Trophoblast cell (in vitro differentiated cells and primary cell): ENCODE results near the gene SPOUT1.
"Not testable (repeated sequence)": the region's sequence is repeated elsewhere in the genome, so short reads cannot be mapped to it uniquely, and the experiment has no call there.

ENCODE experiments used
- DNase-seq, 2 donors: peaks; one replicate each; pipeline ENCODE4 v3.0.0-alpha.2; 2016
- H2AFZ ChIP-seq: 2 replicates; pipeline ENCODE4 v1.6.1; 2013; ENCODE audit warnings: low read length, moderate library complexity, mild to moderate bottlenecking; ENCODE audit not compliant: insufficient read depth, poor library complexity
- H2AK5ac ChIP-seq: 2 replicates; pipeline ENCODE4 v1.6.1; 2013; ENCODE audit warnings: mild to moderate bottlenecking, low read length
- H2BK120ac ChIP-seq: 2 replicates; pipeline ENCODE4 v1.6.1; 2013; ENCODE audit warnings: low read length, mild to moderate bottlenecking, moderate library complexity; ENCODE audit not compliant: insufficient read depth, poor library complexity
- H2BK12ac ChIP-seq: 2 replicates; pipeline ENCODE4 v1.6.1; 2013; ENCODE audit warnings: mild to moderate bottlenecking, low read length, moderate library complexity
- H2BK5ac ChIP-seq: 2 replicates; pipeline ENCODE4 v1.6.1; 2013; ENCODE audit warnings: low read length, low read depth, moderate library complexity, mild to moderate bottlenecking; ENCODE audit not compliant: poor library complexity
- H3K14ac ChIP-seq: 2 replicates; pipeline ENCODE4 v1.6.1; 2013; ENCODE audit warnings: mild to moderate bottlenecking, low read length
- H3K18ac ChIP-seq: 2 replicates; pipeline ENCODE4 v1.6.1; 2013; ENCODE audit warnings: mild to moderate bottlenecking, low read length
- H3K23ac ChIP-seq: 2 replicates; pipeline ENCODE4 v1.6.1; 2013; ENCODE audit warnings: low read length
- H3K27ac ChIP-seq: 2 replicates; pipeline ENCODE4 v1.5.1; 2013; ENCODE audit warnings: low read depth, mild to moderate bottlenecking, inconsistent platforms, low read length, moderate library complexity
- H3K27me3 ChIP-seq: 2 replicates; pipeline ENCODE4 v1.6.1; 2013; ENCODE audit warnings: inconsistent platforms, mild to moderate bottlenecking, low read length, moderate library complexity; ENCODE audit not compliant: insufficient read depth
- H3K36me3 ChIP-seq, 2 experiments: 1 replicate in 1 of 2; 2 replicates in 1 of 2; pipeline ENCODE4 v1.6.1; 2013; ENCODE audit warnings: low read length in 2 of 2, mild to moderate bottlenecking in 2 of 2, moderate library complexity in 1 of 2; ENCODE audit not compliant: insufficient read depth in 2 of 2, control insufficient read depth in 1 of 2
- H3K4ac ChIP-seq: 2 replicates; pipeline ENCODE4 v1.6.1; 2013; ENCODE audit warnings: low read depth, mild to moderate bottlenecking, low read length, moderate library complexity
- H3K4me1 ChIP-seq, 2 experiments: 1 replicate in 1 of 2; 2 replicates in 1 of 2; pipeline ENCODE4 v1.6.1; 2013; ENCODE audit warnings: low read length in 2 of 2, mild to moderate bottlenecking in 2 of 2, moderate library complexity in 1 of 2; ENCODE audit not compliant: insufficient read depth in 2 of 2, control insufficient read depth in 1 of 2
- H3K4me2 ChIP-seq: 2 replicates; pipeline ENCODE4 v1.6.1; 2013; ENCODE audit warnings: inconsistent platforms, mild to moderate bottlenecking, low read length, moderate library complexity
- H3K4me3 ChIP-seq: 2 replicates; pipeline ENCODE4 v1.5.1; 2013; ENCODE audit warnings: mild to moderate bottlenecking, low read depth, low read length, inconsistent platforms
- H3K79me1 ChIP-seq: one replicate; pipeline ENCODE4 v1.6.1; 2013; ENCODE audit warnings: low read length
- H3K79me2 ChIP-seq: 2 replicates; pipeline ENCODE4 v1.6.1; 2013; ENCODE audit warnings: low read length, mild to moderate bottlenecking; ENCODE audit not compliant: control insufficient read depth, insufficient read depth, poor library complexity
- H3K9ac ChIP-seq: 2 replicates; pipeline ENCODE4 v1.6.1; 2013; ENCODE audit warnings: mild to moderate bottlenecking, low read length
- H3K9me3 ChIP-seq: 2 replicates; pipeline ENCODE4 v1.6.1; 2013; ENCODE audit warnings: low read depth, mild to moderate bottlenecking, control low read depth, inconsistent platforms, low read length; ENCODE audit not compliant: insufficient read depth
- H4K12ac ChIP-seq: 2 replicates; pipeline ENCODE4 v1.6.1; 2013; ENCODE audit warnings: low read depth, mild to moderate bottlenecking, low read length, moderate library complexity
- H4K8ac ChIP-seq: 2 replicates; pipeline ENCODE4 v1.6.1; 2013; ENCODE audit warnings: low read depth, mild to moderate bottlenecking, low read length, moderate library complexity
- H4K91ac ChIP-seq: one replicate; pipeline ENCODE4 v1.6.1; 2013; ENCODE audit warnings: low read depth, mild to moderate bottlenecking, low read length, moderate library complexity
- WGBS: extraction: QIAGEN DNeasy Blood & Tissue Kit; methylation state at CpG from one replicate; pipeline ENCODE4 v1.1.7; 2013; ENCODE audit warnings: missing lambda C conversion rate; ENCODE audit not compliant: insufficient read length, insufficient coverage; ENCODE audit errors: extremely low coverage; 5-methylcytosine and 5-hydroxymethylcytosine counted together

Gene SPOUT1

GRCh38 chr9:128858476-128858875 is 28.9 kb upstream of the SPOUT1 start:
- not testable (repeated sequence) for H4K12ac ChIP-seq, H3K9ac ChIP-seq, H2AK5ac ChIP-seq, H2BK5ac ChIP-seq, H3K23ac ChIP-seq, H3K14ac ChIP-seq, H3K4me3 ChIP-seq, H2BK12ac ChIP-seq, H3K79me2 ChIP-seq, H3K79me1 ChIP-seq, H4K91ac ChIP-seq, H3K27me3 ChIP-seq, H3K27ac ChIP-seq, H3K4me2 ChIP-seq, H4K8ac ChIP-seq, H2BK120ac ChIP-seq, H3K18ac ChIP-seq, H2AFZ ChIP-seq, H3K4ac ChIP-seq, H3K9me3 ChIP-seq, H3K36me3 ChIP-seq
- WGBS: no CpG with 5 or more reads among the region's 7 CpGs
- peak; percentile 32 to 71 for DNase-seq
- H3K4me1 ChIP-seq: peaks cover 13 to 18% of the 10 kb centered on the region in 2 experiments

- not testable (repeated sequence) for H3K9me3 ChIP-seq, H3K79me1 ChIP-seq, H3K4me2 ChIP-seq, H3K4me1 ChIP-seq, H3K27ac ChIP-seq, H3K14ac ChIP-seq, H3K4ac ChIP-seq, H2AFZ ChIP-seq, H4K12ac ChIP-seq, H2BK5ac ChIP-seq, H3K9ac ChIP-seq, H3K18ac ChIP-seq, H3K23ac ChIP-seq, H2BK120ac ChIP-seq, H2BK12ac ChIP-seq, H4K8ac ChIP-seq, H3K4me3 ChIP-seq, H4K91ac ChIP-seq, H3K36me3 ChIP-seq, H3K79me2 ChIP-seq, DNase-seq, H2AK5ac ChIP-seq, H3K27me3 ChIP-seq
- no CpG with 5 or more reads among the region's 6 CpGs for WGBS
Observed at GRCh38 chr9:128854454-128854853, 24.9 kb upstream of the SPOUT1 start.

GRCh38 chr9:128852646-128853045 is 23.1 kb upstream of the SPOUT1 start:
- H4K8ac ChIP-seq, H2AK5ac ChIP-seq, H3K27me3 ChIP-seq, H3K27ac ChIP-seq, H3K4me3 ChIP-seq, H2BK120ac ChIP-seq, H2BK12ac ChIP-seq, H3K18ac ChIP-seq, H2BK5ac ChIP-seq, H3K4me2 ChIP-seq, H3K4me1 ChIP-seq, H3K14ac ChIP-seq, H4K12ac ChIP-seq, H2AFZ ChIP-seq, H3K23ac ChIP-seq, H3K9me3 ChIP-seq, H3K79me2 ChIP-seq, DNase-seq, H3K4ac ChIP-seq, H3K36me3 ChIP-seq, H4K91ac ChIP-seq, H3K79me1 ChIP-seq, H3K9ac ChIP-seq: not testable (repeated sequence)
- no CpG with 5 or more reads among the region's 2 CpGs for WGBS

GRCh38 chr9:128851779-128852600 is 22.4 kb upstream of the SPOUT1 start:
- WGBS: no CpG with 5 or more reads among the region's 10 CpGs
- not testable (repeated sequence) for H3K4ac ChIP-seq, H3K18ac ChIP-seq

More at GRCh38 chr9:128851779-128852600, 22.4 kb upstream of the SPOUT1 start:
- H2BK5ac ChIP-seq, H3K9ac ChIP-seq, H3K4me1 ChIP-seq, H3K27ac ChIP-seq, H4K8ac ChIP-seq, H3K36me3 ChIP-seq, H3K27me3 ChIP-seq, H3K9me3 ChIP-seq, H2BK120ac ChIP-seq, H3K23ac ChIP-seq, H3K4me2 ChIP-seq, H3K14ac ChIP-seq, H3K4me3 ChIP-seq, H2AFZ ChIP-seq, H2AK5ac ChIP-seq, H4K91ac ChIP-seq, H3K79me1 ChIP-seq, H2BK12ac ChIP-seq, H4K12ac ChIP-seq, H3K79me2 ChIP-seq: not testable (repeated sequence)
- peak in 1 of 2 donors; percentile 68 for DNase-seq
